ENCODE measurements around the gene DOK5.
A peak's percentile ranks its signal among the peaks of the same experiment; 100 is the strongest.

The DOK5 gene

DNA sequence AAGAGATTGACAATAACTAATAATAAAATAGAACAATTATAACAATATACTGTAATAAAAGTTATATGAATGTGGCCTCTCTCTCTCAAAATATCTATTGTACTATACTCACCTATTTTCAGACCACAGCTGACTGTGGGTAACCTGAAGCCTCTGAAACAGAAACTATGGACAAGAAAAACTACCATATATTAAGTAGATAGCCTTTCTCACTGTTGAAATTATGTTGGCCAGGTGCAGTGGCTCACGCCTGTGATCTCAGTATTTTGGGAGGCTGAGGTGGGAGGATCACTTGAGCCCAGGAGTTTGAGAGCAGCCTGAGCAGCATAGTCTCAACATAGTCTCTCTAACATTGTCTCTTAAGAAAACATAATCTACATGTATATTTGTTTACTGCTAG lies 89.9 kb downstream of the DOK5 start:
- no peak overlapping the region for H3K4me3 ChIP-seq (replicated peaks; ENCODE audit: low read depth, low read length)
- no peak for DNase-seq (ENCODE audit: low read depth)
- TF ChIP-seq CTCF (IDR thresholded peaks at IDR 0.05; ENCODE audit: low read length, missing control alignments) = no peak

DNA sequence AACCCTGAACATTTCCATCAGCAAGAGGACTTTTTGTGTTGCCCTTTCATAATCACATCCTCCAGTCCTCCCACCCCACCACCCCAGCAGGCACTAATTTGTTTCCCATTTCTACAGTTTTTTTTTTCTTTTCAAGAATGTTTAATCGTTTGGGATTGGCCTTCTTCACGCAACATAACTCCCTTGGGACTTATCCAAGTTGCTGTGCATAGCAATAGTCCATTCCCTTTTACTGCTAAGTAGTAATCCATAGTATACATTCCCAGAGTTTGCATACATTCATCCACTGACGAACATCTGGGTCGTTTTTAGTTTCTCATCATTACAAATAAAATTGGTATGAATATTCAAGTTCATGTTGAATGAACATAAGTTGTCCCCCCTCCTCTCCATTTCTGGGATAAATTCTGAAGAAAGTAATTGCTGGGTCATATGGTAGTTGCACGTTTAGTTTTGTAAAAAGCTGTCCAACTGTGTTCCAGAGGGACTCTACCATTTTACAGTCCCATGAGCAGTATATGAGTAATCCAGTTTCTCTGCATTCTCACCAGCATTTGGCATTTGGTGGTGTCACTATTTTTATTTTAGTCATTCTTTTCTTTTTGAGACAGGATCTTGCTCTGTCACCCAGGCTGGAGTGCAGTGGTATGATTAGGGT lies 90.8 kb downstream of the DOK5 start:
- no peak for TF ChIP-seq CTCF (IDR thresholded peaks at IDR 0.05; ENCODE audit: low read length, missing control alignments)
- no peak for DNase-seq (ENCODE audit: low read depth)
- H3K4me3 ChIP-seq (replicated peaks; ENCODE audit: low read depth, low read length) = no peak overlapping the region

GRCh38 chr20:54570561-54570960 lies 95.2 kb downstream of the DOK5 start:
- TF ChIP-seq CTCF (IDR thresholded peaks at IDR 0.05; ENCODE audit: low read length, missing control alignments) = no peak
- H3K4me3 ChIP-seq (replicated peaks; ENCODE audit: low read depth, low read length) = no peak overlapping the region
- peak; percentile 38 for DNase-seq (ENCODE audit: low read depth)

- H3K4me3 ChIP-seq (replicated peaks; ENCODE audit: low read depth, low read length) = no peak overlapping the region
- TF ChIP-seq CTCF (IDR thresholded peaks at IDR 0.05; ENCODE audit: low read length, missing control alignments) = no peak
- DNase-seq (ENCODE audit: low read depth) = no peak
These were observed 97.5 kb downstream of the DOK5 start for GRCh38 chr20:54572665-54573435.

DNA sequence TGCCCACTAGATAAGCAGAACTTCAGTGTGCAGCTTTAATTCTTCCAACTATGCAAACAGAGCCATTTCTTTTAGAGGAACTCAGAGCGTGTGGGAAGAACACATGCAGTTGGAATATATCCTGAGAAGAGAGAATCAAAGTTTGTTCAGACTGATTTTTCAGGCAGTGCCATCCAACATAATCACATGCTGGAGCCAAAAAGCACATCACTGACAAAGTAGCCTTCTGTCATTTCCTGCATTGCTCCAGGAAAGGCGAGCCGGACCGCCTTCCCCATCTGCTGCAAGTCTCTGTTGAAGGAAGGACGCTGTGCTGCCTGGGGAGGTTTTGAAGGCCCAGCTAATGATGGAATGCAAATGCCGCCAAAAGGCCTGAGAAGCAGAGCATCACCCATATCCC lies 98.4 kb downstream of the DOK5 start:
- no peak for TF ChIP-seq CTCF (IDR thresholded peaks at IDR 0.05; ENCODE audit: low read length, missing control alignments)

GRCh38 chr20:54576518-54576917 lies 101.1 kb downstream of the DOK5 start:
- TF ChIP-seq CTCF (IDR thresholded peaks at IDR 0.05; ENCODE audit: low read length, missing control alignments) = no peak
- DNase-seq (ENCODE audit: low read depth) = no peak
- no peak overlapping the region for H3K4me3 ChIP-seq (replicated peaks; ENCODE audit: low read depth, low read length)

More for the DNA sequence above, 98.4 kb downstream of the DOK5 start:
- no peak overlapping the region for H3K4me3 ChIP-seq (replicated peaks; ENCODE audit: low read depth, low read length)
- peak; percentile 40 for DNase-seq (ENCODE audit: low read depth)
